Body of pancreas (tissue), 4 donors: ENCODE measurements around the gene ACTG2.

ENCODE experiments used
- POLR2A ChIP-seq, 3 donors: fragments of 450-650 bp; IDR thresholded peaks; one replicate each; pipeline ENCODE4 v1.6.1; 2016; ENCODE audit warnings: antibody characterized with exemption in 3 of 3, mild to moderate bottlenecking in 2 of 3
- TF ChIP-seq, protein P1 (sequence below), 7 experiments: fragments of 450-650 bp in 4 of 7; fragments of 200-600 bp in 3 of 7; sonication (generic) in 3 of 7; IDR thresholded peaks; one replicate each; pipeline ENCODE4 v1.5.1; 2016 to 2019; ENCODE audit warnings: antibody characterized with exemption in 7 of 7

DNA sequence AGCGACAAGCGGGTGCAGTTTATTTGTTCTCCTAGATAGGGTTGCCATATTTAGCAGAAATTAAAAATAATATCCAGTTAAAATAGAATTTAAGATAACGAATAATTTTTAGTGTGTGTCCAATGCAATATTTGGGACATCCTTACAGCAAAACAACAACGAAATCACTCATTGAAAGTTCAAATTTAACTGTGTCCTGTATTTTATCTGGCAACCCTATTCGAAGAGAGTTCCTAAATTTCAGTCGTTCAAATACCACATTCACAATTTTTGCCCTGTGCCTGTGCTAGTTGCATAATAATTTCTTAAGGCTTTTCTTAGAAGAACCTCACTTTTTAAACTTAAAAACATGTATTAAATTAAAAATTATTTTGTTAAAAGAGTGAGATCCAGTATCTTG, 34.5 kb downstream of the ACTG2 start:
- TF ChIP-seq, protein P1, sequence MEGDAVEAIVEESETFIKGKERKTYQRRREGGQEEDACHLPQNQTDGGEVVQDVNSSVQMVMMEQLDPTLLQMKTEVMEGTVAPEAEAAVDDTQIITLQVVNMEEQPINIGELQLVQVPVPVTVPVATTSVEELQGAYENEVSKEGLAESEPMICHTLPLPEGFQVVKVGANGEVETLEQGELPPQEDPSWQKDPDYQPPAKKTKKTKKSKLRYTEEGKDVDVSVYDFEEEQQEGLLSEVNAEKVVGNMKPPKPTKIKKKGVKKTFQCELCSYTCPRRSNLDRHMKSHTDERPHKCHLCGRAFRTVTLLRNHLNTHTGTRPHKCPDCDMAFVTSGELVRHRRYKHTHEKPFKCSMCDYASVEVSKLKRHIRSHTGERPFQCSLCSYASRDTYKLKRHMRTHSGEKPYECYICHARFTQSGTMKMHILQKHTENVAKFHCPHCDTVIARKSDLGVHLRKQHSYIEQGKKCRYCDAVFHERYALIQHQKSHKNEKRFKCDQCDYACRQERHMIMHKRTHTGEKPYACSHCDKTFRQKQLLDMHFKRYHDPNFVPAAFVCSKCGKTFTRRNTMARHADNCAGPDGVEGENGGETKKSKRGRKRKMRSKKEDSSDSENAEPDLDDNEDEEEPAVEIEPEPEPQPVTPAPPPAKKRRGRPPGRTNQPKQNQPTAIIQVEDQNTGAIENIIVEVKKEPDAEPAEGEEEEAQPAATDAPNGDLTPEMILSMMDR (IDR thresholded peaks at IDR 0.05), result no peak
- TF ChIP-seq POLR2A (IDR thresholded peaks at IDR 0.05), result no peak
